HepG2 (cell line): ENCODE results near the gene DPP8. TPM values are rescaled to one million over a fixed set of nuclear protein-coding genes. Genes with fewer than 3 reads are reported as not detected.

Experiments
- ATAD3A ChIP-seq: sonication (generic); formaldehyde crosslinking; IDR thresholded peaks from 2 replicates; pipeline ENCODE4 v1.4.0; 2020; ENCODE audit warnings: missing genetic modification reagents
- CREM ChIP-seq, 2 experiments: sonication (generic) in 1 of 2; formaldehyde crosslinking in 1 of 2; IDR thresholded peaks; 2 replicates each; pipeline versions ENCODE4 v1.4.0 to v1.6.1; 2016 to 2020; ENCODE audit warnings: antibody characterized with exemption in 1 of 2, mild to moderate bottlenecking in 1 of 2, missing genetic modification reagents in 1 of 2
- KDM2A ChIP-seq: sonication (generic); formaldehyde crosslinking; IDR thresholded peaks from 2 replicates; pipeline ENCODE4 v1.4.0; 2020; ENCODE audit warnings: low read depth, missing genetic modification reagents, borderline replicate concordance
- MTF1 ChIP-seq: sonication (generic); formaldehyde crosslinking; IDR thresholded peaks from 2 replicates; pipeline ENCODE4 v1.5.0; 2020; ENCODE audit warnings: missing genetic modification reagents
- PCBP2 ChIP-seq: fragments of 200-400 bp; formaldehyde crosslinking; optimal IDR thresholded peaks from 2 replicates; pipeline ENCODE3; 2018; ENCODE audit warnings: low read length, low read depth; ENCODE audit not compliant: poor library complexity, severe bottlenecking
- SMARCE1 ChIP-seq: fragments of 450-650 bp; IDR thresholded peaks from 2 replicates; pipeline ENCODE4 v1.6.1; 2017; ENCODE audit warnings: borderline replicate concordance
- TRIM24 ChIP-seq: sonication (generic); formaldehyde crosslinking; IDR thresholded peaks from 2 replicates; pipeline ENCODE4 v1.8.0; 2022; ENCODE audit warnings: mild to moderate bottlenecking, missing genetic modification reagents
- U2AF1 ChIP-seq: fragments of 200-400 bp; formaldehyde crosslinking; optimal IDR thresholded peaks from 2 replicates; pipeline ENCODE3; 2017; ENCODE audit warnings: mild to moderate bottlenecking, low read depth, low read length
- ZBTB7A ChIP-seq: sonication (generic); formaldehyde crosslinking; IDR thresholded peaks from 2 replicates; pipeline ENCODE4 v1.8.0; 2022; ENCODE audit warnings: mild to moderate bottlenecking, missing genetic modification reagents
- ZNF547 ChIP-seq: sonication (generic); formaldehyde crosslinking; IDR thresholded peaks from 2 replicates; pipeline ENCODE4 v1.5.1; 2020; ENCODE audit warnings: mild to moderate bottlenecking, missing genetic modification reagents
- ZNF660 ChIP-seq: sonication (generic); formaldehyde crosslinking; IDR thresholded peaks from 2 replicates; pipeline ENCODE4 v1.5.1; 2020; ENCODE audit warnings: mild to moderate bottlenecking, low read depth, missing genetic modification reagents, borderline replicate concordance
- ZSCAN12 ChIP-seq: sonication (generic); formaldehyde crosslinking; IDR thresholded peaks from 2 replicates; pipeline ENCODE4 v1.9.0; 2021; ENCODE audit warnings: mild to moderate bottlenecking, missing genetic modification reagents
- polyA plus RNA-seq, 8 experiments: library from polyadenylated mRNA; depleted of rRNA in 3 of 8; stranded (reverse) in 7 of 8; unstranded in 1 of 8; fragments of >200 nt; fragmentation: Illumina TruSeq in 4 of 8; extraction: Trizol in 4 of 8; gene quantifications; 2 replicates each; pipeline versions ENCODE4 v1.2.1 to v1.2.3, GENCODE V29; 2011 to 2016; ENCODE audit warnings: low read depth in 4 of 8, missing spikeins in 1 of 8, mixed read lengths in 1 of 8; ENCODE audit not compliant: insufficient read depth in 1 of 8
- total RNA-seq, 5 experiments: library from RNA; depleted of rRNA; stranded (reverse); fragments of >200 nt; fragmentation: Illumina TruSeq; extraction: Trizol; gene quantifications; 2 replicates each; pipeline ENCODE4 v1.2.3, GENCODE V29; 2016; ENCODE audit warnings: low read depth in 1 of 5
- TF ChIP-seq, protein P1 (sequence below): sonication (generic); formaldehyde crosslinking; IDR thresholded peaks from 2 replicates; pipeline ENCODE4 v1.5.0; 2020; ENCODE audit warnings: mild to moderate bottlenecking, missing genetic modification reagents, borderline replicate concordance

The DPP8 gene
- total and polyA plus RNA-seq, 2 of the 13 experiments (the other 11 are each of a cell fraction or from before 2014, with no cell fraction given): 18.0 to 26.3 TPM

DNA sequence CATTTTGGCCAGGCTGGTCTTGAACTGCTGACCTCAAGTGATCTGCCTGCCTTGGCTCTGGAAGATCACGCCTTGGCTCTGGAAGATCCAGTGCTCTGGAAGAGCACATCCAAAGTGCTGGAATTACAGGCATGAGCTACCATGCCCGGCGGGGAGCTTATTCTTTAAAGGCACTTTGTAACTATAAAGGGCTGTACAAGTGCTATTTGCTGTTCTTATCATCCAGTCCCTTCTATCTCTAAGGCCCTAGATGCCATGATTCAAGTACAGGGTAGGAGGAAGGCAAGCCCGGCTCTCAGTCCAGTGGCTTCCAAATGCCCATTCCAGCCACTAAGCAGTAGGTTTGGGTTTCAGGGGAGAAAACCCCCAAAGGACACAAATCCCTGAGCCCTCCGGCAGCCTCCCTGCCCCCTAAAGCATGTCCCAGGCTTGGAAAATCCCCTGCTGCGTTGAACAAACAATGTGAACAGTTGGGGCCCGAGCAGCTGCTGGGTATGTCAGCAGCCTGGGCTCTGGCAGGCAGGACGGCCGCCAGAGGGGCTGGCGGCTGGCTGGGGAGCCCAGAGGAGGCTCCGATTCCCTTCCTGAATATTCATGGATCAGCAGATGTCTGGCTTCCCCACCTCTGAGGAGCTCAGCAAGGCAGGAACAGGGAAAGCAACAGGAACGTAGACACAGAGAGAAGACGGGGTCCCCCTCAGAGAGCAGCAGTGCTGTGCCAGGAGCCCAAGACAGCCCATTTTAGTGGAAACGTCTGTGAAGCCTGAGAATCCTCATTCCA is 102.5 kb downstream of the DPP8 start (continued):
- TF ChIP-seq ATAD3A (CRISPR knock-in tag): no peak
- no peak for TF ChIP-seq ZNF660 (CRISPR knock-in tag)
- TF ChIP-seq TRIM24: no peak
- TF ChIP-seq U2AF1: no peak
- TF ChIP-seq ZNF547 (CRISPR knock-in tag): no peak
- TF ChIP-seq PCBP2: no peak
- TF ChIP-seq ZSCAN12 (CRISPR knock-in tag): no peak
- TF ChIP-seq, protein P1, sequence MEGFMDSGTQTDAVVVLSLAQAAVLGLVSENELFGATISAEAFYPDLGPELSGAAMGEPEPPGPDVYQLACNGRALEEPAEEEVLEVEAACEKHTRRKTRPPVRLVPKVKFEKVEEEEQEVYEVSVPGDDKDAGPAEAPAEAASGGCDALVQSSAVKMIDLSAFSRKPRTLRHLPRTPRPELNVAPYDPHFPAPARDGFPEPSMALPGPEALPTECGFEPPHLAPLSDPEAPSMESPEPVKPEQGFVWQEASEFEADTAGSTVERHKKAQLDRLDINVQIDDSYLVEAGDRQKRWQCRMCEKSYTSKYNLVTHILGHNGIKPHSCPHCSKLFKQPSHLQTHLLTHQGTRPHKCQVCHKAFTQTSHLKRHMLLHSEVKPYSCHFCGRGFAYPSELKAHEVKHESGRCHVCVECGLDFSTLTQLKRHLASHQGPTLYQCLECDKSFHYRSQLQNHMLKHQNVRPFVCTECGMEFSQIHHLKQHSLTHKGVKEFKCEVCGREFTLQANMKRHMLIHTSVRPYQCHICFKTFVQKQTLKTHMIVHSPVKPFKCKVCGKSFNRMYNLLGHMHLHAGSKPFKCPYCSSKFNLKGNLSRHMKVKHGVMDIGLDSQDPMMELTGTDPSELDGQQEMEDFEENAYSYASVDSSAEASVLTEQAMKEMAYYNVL: no peak
- TF ChIP-seq SMARCE1: no peak
- no peak for TF ChIP-seq CREM (IDR thresholded peaks at IDR 0.05)
- no peak for TF ChIP-seq CREM (CRISPR knock-in tag; IDR thresholded peaks at IDR 0.05)
- no peak for TF ChIP-seq KDM2A (CRISPR knock-in tag)
- TF ChIP-seq ZBTB7A (CRISPR knock-in tag): 0 out of 2 replicates have a peak, but pooled peaks have one; percentile 24
- no peak for TF ChIP-seq MTF1 (CRISPR knock-in tag)
